GM18517 (cell line): ENCODE data around the gene PHLDB2.

Source experiments
- ATAC-seq: cut with Tn5 transposase; IDR thresholded peaks from one replicate; pipeline ENCODE4 v1.9.1; 2021; ENCODE audit warnings: mild to moderate bottlenecking, moderate library complexity; ENCODE audit not compliant: unreplicated experiment

PHLDB2 gene

DNA sequence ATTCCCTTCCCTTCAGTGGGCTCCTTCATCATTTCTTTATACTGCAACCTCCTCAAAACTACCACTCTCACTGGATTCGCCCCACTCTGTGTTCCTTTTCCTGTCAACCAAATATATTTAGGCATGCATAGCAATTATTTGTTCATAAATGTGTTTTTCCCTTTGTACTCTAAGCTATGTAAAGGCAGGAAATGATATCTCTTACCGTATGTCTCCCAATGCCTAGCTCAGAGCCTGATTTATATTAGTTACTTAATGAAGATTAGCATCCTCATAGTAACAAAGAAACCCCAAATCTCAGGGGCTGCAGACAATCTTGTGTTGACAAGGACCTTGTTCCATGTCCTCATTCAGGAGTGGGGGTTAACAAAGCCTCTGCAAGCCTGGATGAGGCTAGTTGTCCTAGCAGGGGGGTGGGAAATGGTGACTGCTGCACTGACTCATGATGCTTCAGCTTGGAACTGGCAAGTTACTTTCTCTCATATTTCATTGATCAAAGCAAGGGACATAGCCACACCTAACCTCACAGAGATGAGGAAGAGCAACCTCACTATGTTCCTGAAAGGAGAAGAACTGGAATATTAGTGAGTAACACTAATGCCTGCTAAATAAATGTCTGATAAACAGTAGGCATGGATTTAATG is 15.2 kb downstream of the PHLDB2 start:
- no peak for ATAC-seq

DNA sequence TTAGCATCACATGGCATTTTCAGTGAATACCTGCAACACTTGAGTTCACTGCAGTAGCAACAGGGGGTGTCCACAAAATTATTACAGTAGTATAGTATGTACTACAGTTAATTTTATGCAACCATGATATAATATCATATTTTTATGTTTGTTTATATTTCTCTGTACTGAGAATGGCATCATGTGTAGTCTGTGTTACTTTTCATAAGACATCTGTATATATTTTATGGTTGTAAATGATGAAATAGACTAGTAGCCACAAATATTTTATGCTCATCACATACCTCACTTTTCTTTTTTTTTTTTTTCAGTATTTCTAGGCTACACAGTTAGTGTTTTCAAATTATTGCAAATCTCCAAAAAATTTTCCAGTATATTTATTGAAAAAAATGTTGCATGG is 22.4 kb downstream of the PHLDB2 start:
- no peak for ATAC-seq

DNA sequence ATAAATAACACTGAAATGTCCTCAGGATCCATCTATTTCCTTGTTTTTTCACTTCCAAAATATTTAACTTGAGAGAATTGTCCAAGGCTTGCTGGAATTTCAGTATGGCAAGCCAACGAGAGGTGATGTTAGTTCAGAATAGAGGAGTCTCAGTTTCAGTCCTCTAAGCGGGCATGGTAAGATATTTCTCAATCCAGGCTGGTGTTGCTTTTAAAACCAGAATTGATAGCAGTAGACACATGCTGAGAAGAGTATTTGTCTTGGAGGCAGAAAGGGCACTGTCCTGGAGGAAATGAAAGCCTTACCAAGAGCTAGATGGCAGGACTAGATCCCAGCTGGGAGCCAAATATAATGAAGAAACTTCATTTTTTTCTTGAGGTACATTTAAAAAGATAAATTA is 23.1 kb downstream of the PHLDB2 start:
- no peak for ATAC-seq

DNA sequence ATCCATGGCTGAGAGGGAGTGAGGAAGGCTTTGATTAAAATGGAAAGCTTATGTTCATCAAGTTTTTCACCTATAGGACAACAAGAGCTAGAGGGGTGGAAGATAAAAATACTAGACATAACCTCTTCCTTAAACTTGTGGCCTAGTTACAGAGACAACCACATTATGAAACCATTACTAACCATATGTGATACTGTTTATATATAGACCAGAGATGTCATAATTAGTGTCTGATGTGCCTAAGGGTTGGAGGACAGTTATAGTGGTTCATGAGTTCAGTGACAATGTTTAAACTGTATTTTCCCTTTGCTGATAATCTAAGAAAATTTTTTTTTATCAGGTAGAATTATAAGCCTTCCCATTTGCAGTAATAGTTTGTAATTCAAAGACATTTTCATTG is 23.7 kb downstream of the PHLDB2 start:
- peak; percentile 99 for ATAC-seq

DNA sequence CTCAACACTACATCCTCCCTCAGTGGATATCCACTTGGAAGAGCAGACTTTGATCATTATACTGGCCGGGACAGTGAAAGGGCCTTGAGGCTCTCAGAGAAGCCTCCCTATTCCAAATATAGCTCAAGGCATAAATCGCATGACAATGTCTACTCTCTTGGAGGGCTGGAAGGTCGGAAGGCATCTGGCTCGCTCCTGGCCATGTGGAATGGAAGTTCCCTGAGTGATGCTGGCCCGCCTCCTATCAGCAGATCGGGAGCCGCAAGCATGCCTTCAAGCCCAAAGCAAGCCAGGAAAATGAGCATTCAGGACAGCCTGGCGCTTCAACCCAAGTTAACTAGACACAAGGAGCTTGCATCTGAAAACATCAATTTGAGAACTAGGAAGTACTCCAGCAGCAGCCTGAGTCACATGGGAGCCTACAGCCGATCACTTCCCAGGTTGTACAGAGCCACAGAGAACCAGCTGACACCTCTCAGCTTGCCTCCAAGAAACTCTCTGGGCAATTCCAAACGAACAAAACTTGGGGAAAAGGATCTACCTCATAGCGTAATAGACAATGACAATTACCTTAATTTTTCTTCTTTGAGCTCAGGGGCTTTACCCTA is 25.4 kb downstream of the PHLDB2 start:
- no peak for ATAC-seq

DNA sequence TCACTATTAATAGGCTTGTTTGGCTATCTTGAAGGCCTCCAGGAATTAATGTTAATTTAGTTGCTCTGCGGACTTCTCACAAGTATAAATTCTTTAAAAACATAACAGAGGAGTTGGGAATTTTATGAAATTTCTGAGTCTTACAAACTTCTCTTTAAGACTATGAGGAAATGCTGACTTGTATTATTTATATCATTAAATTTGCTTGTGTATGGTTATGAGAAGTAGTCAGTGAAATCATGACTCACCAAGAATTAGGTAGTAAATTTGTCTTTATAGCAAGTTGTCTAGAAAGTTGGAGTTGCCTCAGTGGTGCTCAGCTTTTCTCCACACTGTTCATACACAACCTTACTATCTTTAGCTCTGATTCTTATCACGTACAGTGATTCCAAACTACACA is 26.5 kb downstream of the PHLDB2 start:
- no peak for ATAC-seq

DNA sequence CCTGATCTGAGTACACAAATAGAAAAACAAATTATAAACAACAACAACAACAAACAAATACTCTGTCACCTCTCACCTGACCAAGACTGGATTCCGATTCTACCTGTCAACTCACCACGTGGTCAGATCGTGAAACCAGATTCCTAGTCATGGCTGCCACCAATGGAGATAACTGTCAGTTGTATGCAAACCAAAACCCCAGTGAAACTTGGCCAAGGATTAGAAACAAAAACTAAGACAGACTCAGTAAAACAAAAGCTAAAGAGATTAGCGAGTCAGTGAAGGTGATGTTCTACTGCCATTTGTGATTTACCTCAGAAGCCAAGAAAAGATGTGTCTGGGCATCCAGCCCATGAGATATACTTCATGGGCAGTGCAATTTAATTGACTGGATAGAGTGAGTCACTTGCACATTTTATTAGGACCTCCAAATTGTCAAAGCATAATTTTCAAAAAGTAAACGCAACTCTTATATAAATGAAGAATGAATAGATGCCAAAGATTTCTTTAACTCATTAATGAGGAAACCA is 31.1 kb downstream of the PHLDB2 start:
- ATAC-seq, result no peak

DNA sequence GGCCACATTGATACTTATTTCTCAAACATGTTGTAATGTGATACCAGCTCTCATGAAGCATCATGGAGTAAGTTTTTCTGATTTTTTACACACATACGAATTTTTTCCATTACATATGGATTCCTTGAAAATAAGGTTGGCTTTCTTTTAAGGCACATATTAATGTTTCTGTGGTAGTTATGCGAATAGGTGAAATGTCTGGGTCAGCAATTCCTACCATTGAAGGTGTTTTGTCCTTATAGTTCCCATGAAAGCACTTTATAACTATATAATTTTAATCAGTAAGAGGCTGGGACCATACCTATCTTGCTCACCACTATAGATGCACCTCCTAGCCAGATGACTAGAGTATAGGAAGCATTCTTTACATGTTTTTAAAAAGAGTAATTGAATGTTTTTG is 33.0 kb downstream of the PHLDB2 start:
- ATAC-seq, result no peak

DNA sequence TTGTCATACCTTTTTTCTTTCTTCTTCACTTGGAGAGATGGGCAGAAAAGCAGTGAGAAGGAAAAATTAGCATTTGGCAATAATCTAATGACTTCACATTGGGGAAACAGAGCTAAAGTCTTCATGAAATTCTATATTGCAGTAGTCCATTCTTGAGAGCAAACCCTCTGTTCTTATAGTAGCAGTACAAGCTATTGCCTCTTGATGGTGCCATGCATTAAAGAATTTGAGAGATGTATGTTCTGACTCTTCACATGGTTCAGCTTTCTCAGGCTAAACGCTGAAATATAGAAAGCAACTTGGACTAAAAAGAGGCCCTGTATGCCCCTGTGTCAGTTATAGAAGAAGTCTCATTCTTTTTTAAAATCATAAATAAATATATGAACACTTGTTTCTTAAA is 36.0 kb downstream of the PHLDB2 start:
- no peak for ATAC-seq

DNA sequence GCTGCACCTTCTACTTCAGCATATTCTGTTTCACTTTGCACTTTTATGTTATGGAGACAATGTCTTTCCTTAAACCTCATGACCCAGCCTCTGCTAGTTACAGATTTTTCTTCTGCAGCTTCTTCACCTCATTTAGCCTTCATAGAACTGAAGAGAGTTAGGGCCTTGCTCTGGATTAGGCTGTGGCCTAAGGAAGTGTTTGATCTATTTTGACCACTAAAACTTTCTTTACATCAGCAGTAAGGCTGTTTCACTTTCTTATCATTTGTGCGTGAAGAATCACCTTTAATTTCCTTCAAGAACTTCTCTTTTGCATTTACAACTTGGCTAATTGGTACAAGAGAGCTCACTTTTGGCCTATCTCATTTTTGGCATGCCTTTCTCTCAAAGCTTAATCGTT is 40.9 kb downstream of the PHLDB2 start:
- ATAC-seq, result no peak

DNA sequence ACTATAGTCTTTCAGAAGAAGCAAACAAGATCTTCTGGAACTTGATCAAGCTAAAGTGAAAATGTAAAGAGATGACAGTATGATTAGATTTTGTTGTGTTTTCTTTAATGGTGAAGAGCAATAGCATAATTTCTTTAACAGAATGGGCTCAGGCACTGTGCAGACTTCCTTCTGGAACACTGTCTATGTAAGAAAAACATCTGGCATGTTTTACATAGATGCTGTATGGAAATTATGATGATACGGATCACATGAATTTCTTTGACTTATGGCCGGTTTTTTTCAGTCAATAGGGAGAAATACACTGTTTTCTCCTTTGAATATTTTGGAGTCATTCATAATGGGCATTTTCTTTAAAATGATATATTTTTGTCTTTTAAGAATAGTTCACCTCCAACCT is 42.6 kb downstream of the PHLDB2 start:
- no peak for ATAC-seq

DNA sequence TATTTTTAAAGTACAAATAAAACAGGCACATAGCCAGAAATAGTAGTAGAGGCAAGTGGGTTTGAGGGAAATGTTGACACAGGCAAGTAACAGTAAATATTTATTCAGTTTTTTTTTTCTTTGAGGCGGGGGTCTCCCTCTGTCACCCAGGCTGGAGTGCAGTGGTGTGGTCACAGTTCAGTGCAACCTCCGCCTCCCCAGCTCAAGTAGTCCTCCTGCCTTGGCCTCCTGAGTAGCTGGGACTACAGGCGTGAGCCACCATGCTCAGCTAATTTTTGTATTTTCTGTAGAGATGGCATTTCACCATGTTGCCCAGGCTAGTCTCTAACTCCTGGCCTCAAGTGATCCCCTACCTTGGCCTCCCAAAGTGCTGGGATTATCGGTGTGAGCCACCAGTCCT is 43.5 kb downstream of the PHLDB2 start:
- no peak for ATAC-seq

DNA sequence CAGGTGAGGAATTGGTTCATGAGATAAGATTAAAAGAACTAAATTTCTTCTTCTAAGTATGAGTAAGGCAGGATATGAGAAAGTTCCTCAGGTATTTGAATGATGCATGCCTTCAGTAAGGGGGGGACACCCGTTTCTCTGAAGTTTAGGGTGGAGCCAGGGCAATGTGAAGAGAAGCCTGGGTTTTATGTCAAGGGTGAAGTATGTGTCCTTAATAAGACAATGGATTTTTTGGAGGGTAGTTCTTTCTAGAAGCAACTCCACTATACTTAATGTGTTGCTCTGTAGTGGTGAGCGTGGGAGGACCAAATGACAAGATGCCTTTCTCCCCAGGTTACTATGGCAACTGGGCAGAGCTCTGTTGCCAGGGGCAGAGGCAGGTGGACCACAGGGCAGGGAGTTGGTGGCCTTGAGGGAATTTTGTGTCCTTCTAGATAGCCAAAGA is 44.0 kb downstream of the PHLDB2 start:
- no peak for ATAC-seq

DNA sequence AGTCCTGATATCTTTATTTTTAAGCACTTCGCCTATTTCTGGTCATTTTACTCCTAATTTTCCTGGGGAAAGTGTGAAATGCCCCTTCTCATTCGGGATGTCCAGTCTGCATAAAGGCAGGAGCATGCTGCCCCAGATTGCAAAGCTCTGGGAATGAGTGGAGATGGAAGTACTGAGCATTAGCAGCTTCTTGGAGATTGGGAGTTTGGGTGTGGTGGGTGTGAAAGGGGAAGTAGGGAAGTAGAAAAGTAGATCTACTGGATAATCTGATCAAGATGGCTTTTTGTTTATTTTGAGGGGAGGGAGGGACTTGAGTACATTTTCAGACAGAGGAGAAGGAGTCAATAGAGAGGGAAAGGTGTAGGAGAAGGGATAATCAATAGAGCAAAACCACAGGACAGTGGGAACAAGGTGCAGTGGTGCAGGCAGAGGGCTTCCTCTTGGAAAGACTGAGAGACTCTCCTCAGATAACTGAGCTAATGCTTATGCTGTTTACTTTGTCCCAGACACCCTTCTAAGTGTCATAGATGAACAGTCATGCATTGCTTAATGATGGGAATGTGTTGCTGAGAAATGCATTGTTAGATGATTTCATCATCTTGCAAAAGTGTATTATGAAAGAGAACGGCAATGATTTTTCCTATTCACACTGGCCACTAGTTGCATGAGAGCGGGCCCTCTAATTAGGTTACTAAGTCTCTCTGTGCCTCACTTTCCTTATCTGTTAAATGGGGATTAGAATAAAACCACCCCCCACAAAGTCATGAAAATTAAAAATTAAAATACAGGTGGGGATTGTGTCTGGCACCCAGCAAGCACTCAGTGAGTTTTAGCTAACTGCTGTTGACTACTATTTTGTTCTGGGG is 45.5 kb downstream of the PHLDB2 start:
- ATAC-seq, result no peak

DNA sequence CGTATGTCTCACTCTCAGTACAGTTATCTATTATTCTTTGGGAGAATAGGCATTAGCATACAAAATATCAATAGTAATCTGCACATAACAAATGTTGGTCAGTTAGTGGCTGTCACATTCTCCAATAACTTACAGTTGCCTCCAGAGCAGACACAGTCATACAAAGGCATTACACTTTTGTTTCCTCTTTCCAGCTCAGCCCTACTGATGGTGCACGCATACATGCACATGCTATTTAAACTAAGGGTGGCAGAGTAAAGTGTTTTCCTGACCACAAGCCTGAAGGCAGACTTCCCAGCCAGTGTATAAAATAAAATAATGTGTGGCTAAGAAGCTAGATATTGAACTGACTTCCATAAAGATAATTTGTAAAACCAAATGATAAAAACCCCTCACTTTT is 47.6 kb downstream of the PHLDB2 start:
- no peak for ATAC-seq

DNA sequence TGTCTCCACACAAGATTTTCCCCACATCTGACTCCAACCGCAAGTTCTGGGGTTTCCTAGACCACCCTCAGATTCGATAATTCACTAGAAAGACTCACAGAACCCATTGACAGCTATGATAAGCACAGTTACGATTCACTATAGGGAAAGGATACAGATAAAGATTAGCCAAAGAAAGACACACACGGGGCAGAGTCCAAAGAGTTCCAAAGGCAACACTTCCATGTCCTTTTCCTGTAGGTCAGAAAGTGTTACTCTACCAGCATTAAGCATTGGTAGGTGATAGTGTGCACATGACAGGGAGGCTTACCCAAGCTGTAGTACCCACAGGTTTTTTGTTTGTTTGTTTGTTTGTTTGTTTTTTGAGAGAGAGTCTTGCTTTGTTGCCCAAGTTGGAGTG is 48.1 kb downstream of the PHLDB2 start:
- ATAC-seq, result no peak

DNA sequence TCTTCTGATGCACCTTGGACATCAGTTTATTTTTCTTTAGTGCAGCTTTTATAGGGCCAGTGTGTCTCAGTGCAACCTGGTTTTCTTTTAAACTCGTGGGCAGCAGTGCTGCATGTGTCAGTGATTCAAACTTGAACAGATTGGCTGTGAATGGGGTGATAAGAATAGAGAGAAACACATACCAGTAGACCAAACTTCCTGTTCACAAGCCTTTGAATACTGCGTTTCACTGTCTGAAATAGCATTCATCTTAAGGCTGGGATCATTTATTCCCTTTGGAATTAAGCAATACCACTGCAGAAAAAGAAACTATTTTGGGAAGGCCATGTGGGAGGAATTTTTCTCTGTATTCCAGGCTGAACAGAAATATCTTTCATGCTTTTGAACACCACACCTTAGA is 51.7 kb downstream of the PHLDB2 start:
- no peak for ATAC-seq

DNA sequence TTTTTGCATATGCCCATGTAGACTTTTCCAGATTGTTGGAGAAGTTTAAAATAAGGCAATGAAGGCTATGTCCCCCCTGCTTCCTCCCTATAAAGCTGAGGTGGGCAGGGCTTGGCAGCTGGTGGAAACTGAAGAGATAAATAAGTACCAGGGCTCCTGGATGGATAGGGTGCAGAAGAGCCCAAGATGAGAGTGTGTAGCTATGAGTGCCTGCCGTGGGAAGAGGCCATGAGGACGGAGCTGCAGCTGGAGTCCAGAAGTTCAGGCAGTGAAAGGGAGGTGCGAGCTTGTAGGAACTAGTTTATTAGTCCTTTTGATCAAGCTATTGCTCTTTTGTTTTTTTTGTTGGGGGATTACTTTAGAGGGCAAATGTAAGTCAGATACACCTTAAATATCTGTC is 52.4 kb downstream of the PHLDB2 start:
- ATAC-seq, result no peak

DNA sequence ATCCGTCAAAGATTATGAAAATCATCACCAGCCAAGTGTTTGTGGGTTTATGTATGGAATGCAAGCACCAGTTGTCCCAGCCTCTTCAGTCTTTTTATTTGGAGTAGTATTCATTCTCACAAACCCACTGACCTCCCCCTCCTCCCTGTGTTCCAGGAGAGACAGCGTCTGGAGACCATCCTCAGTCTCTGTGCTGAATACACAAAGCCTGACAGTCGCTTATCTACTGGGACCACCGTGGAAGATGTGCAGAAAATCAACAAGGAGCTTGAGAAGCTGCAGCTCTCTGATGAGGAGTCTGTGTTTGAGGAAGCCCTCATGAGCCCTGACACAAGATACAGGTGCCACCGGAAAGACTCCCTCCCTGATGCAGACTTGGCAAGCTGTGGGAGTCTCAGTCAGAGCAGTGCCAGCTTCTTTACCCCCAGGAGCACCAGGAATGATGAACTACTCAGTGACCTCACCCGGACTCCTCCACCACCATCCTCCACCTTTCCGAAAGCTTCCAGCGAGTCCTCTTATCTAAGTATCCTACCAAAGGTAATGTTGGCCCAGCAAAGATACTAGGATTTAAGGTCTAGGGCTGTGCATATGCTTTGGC is 54.2 kb downstream of the PHLDB2 start:
- ATAC-seq, result no peak

DNA sequence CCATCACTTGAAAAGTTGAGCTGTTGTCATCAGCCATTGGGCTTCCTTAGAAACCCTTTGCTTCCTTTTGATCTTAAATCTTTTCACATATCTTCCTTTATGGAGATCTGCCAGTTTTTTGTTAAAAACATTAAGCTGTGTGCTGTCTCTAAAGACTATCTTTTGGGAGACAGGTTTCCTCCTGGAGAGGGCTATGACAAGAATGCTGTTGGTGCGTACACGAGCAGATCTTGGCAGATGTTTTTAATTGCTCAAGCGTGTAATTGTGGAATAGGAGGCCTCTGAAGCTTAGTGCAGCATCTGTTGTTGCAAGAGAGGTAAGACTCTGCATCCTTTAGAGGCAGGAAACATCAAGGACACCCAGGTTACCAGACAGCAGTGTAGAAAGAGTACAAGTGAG is 56.8 kb downstream of the PHLDB2 start:
- ATAC-seq, result no peak

DNA sequence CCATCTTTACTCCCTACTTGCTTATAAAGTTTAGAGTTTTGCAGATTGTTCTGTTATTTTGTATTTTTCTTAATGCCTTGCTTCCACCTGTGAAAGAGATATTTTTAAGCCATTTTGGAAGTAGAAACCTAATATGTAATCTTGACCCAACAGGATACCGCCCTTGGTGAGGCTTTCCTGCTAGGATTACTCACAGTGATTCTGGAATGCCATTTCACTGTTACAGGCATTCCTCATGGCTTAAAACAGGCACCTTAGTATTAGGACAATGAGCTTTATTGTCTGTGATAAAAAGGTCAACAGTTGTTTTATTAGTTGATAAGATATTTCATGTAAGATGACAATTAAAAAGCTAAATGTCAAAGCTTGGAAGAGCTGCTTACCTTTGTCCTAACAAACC is 58.2 kb downstream of the PHLDB2 start:
- no peak for ATAC-seq
